ENCODE results near the gene SLC7A14. TPM values are rescaled to one million over a fixed set of nuclear protein-coding genes. Genes with fewer than 3 reads are reported as not detected.

SLC7A14 gene
- total and polyA plus RNA-seq, 2 donors (not counting 3 experiments of a cell fraction or from before 2014, with no cell fraction given), result 0.07 to 0.57 TPM

- POLR2A ChIA-PET, result no interaction called here
Observed at GRCh38 chr3:170496026-170496867, 89.6 kb downstream of the SLC7A14 start.

More at GRCh38 chr3:170496026-170496867, 89.6 kb downstream of the SLC7A14 start:
- no peak for TF ChIP-seq POLR2AphosphoS5 (IDR thresholded peaks at IDR 0.05; ENCODE audit: insufficient read depth, low read depth, low read length)
- no peak for TF ChIP-seq GATA2 (IDR thresholded peaks at IDR 0.05; ENCODE audit: insufficient read depth, insufficient read length, low read depth, low read length)
- TF ChIP-seq EZH2 (IDR thresholded peaks at IDR 0.05; ENCODE audit: borderline replicate concordance, low read depth, low read length, severe bottlenecking), result no peak
- no peak for TF ChIP-seq JUN (IDR thresholded peaks at IDR 0.05; ENCODE audit: borderline replicate concordance, insufficient read depth, insufficient read length, low read depth)
- TF ChIP-seq POLR2A (IDR thresholded peaks at IDR 0.05; ENCODE audit: low read depth, low read length), result no peak
- TF ChIP-seq MYC (IDR thresholded peaks at IDR 0.05; ENCODE audit: low read depth, low read length), result no peak
- TF ChIP-seq CTCF (IDR thresholded peaks at IDR 0.05; ENCODE audit: extremely low read depth in 1 of 2, insufficient read depth in 1 of 2, low read depth in 1 of 2, low read length in 2 of 2), result no peak
- no peak for TF ChIP-seq MAX (IDR thresholded peaks at IDR 0.05; ENCODE audit: insufficient read depth, insufficient read length)
- TF ChIP-seq FOS (IDR thresholded peaks at IDR 0.05; ENCODE audit: borderline replicate concordance, insufficient read depth, low read length), result no peak
- intact Hi-C loops (cut with micrococcal nuclease), result no loop called here
- no peaks in the 10 kb centered on the region for H3K36me3 ChIP-seq (ENCODE audit: control insufficient read depth in 2 of 2, extremely low read depth in 1 of 2, insufficient read depth in 2 of 2, low read length in 2 of 2)
- no peak overlapping the region for H2AFZ ChIP-seq (ENCODE audit: low read depth, low read length)
- no peaks in the 10 kb centered on the region for H3K4me1 ChIP-seq (ENCODE audit: control insufficient read depth, extremely low read depth, insufficient read depth, low read length)
- FAIRE-seq (no peak), DNase-seq (ENCODE audit: low read depth, low spot score) (no peak)
- dilution Hi-C loops (cut with MboI; ENCODE audit: extremely low pct_ligation_motif_present, low sequenced_read_pairs), result no loop called here
- no peaks in the 10 kb centered on the region for H3K79me2 ChIP-seq (ENCODE audit: control insufficient read depth, insufficient read depth, low read length)
- no peak overlapping the region for H3K9ac ChIP-seq (replicated peaks; ENCODE audit: extremely low read depth, insufficient read depth, low read length)
- no peak overlapping the region for H3K4me2 ChIP-seq (ENCODE audit: insufficient read depth, low read length)
- H3K27me3 ChIP-seq (ENCODE audit: control insufficient read depth in 2 of 2, insufficient read depth in 2 of 2, low read length in 2 of 2), result no peaks in the 10 kb centered on the region
- H3K9me1 ChIP-seq (replicated peaks; ENCODE audit: control insufficient read depth, extremely low read depth, insufficient read depth, low read length), result no peaks in the 10 kb centered on the region
- H3K9me3 ChIP-seq (replicated peaks; ENCODE audit: control insufficient read depth, insufficient read depth, low read length), result no peaks in the 10 kb centered on the region
- H4K20me1 ChIP-seq (replicated peaks; ENCODE audit: control insufficient read depth, extremely low read depth, insufficient read depth, low read length), result no peaks in the 10 kb centered on the region
- no peak overlapping the region for H3K4me3 ChIP-seq (replicated peaks in 1 of 3; ENCODE audit: insufficient read depth in 1 of 3, low read depth in 1 of 3, low read length in 3 of 3)
- CTCF ChIA-PET, result interaction anchor here (0.6 to 2.6 kb wide), 6 partner anchors 19 to 315 kb away, joined by 3 to 12 read pairs (median 4); no protein-coding TSS in a partner anchor
- no TSS peak for BruUV-seq (replicated peaks)
- H3K27ac ChIP-seq (ENCODE audit: insufficient read depth, low read depth, low read length), result no peak overlapping the region
